Omental fat pad (tissue), 4 donors: Measurements from ENCODE around the gene ATP10D. TPM values are rescaled to one million over a fixed set of nuclear protein-coding genes. Genes with fewer than 3 reads are reported as not detected.
"Not testable (repeated sequence)": the region's sequence is repeated elsewhere in the genome, so short reads cannot be mapped to it uniquely, and the experiment has no call there.

Experiments used
- ATAC-seq: fragments of 150-250 bp; one replicate; pipeline ENCODE4 v1.9.1; 2016; ENCODE audit warnings: mild to moderate bottlenecking, moderate library complexity; ENCODE audit not compliant: low FRiP score
- DNase-seq: peaks from one replicate; pipeline ENCODE4 v3.0.0-alpha.2; 2019; ENCODE audit warnings: low spot score
- total RNA-seq, 4 donors: library from RNA; depleted of rRNA; stranded (reverse); fragments of >200 nt; gene quantifications; one replicate each; pipeline ENCODE4 v1.1.0, GENCODE V29; 2016
- TF ChIP-seq, protein P1 (sequence below), 3 donors: fragments of 450-650 bp; IDR thresholded peaks; one replicate each; pipeline ENCODE4 v1.5.1; 2016 to 2017; ENCODE audit warnings: antibody characterized with exemption in 3 of 3, mild to moderate bottlenecking in 3 of 3, moderate library complexity in 2 of 3

The ATP10D gene
- total RNA-seq, 4 donors from 2014 or later = 10.2 to 19.9 (median 13.8) TPM

DNA sequence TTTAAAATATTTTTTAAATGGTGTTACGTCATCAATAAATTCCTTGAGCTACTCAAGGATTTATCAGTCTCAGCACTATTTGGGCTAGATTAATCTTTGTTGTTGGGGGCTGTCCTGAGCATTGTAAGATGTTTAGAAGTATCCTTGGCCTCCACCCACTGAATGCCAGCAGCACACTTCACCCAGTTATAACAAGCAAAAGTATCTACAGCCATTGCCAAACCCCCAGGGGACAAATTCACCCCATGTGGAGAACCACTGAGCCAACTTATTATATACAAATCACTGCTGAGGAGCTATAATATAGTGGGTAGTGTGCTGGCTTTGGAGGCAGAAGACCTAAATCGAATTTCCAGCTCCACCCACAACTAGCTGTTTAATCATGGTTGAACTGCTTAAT is 58.3 kb downstream of the ATP10D start:
- TF ChIP-seq, protein P1, sequence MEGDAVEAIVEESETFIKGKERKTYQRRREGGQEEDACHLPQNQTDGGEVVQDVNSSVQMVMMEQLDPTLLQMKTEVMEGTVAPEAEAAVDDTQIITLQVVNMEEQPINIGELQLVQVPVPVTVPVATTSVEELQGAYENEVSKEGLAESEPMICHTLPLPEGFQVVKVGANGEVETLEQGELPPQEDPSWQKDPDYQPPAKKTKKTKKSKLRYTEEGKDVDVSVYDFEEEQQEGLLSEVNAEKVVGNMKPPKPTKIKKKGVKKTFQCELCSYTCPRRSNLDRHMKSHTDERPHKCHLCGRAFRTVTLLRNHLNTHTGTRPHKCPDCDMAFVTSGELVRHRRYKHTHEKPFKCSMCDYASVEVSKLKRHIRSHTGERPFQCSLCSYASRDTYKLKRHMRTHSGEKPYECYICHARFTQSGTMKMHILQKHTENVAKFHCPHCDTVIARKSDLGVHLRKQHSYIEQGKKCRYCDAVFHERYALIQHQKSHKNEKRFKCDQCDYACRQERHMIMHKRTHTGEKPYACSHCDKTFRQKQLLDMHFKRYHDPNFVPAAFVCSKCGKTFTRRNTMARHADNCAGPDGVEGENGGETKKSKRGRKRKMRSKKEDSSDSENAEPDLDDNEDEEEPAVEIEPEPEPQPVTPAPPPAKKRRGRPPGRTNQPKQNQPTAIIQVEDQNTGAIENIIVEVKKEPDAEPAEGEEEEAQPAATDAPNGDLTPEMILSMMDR (IDR thresholded peaks at IDR 0.05) = no peak

DNA sequence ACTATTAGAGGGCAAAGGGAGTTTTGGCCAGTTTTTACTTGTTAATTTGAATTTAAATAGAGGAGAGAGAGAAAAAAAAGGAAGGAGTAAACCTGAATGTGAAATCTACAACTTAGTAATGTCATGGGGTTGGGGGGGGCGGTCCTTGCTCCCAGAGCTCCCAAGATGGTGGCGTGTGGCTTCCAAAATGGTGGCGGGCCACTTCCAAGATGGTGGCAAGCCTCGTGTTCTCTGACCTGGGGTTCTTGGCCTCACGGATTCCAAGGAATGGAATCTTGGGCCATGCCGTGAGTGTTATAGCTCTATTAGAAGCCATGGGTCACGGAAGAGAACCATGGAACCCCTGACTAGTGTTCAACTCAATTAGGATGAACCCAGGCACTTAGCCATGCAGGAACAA is 65.3 kb downstream of the ATP10D start:
- ATAC-seq, DNase-seq: not testable (repeated sequence)

More for the DNA sequence above, 58.3 kb downstream of the ATP10D start:
- ATAC-seq (no peak), DNase-seq (no peak)

- no peak for ATAC-seq
- DNase-seq = no peak
- TF ChIP-seq, protein P1 (IDR thresholded peaks at IDR 0.05) = no peak
Measured at GRCh38 chr4:47550899-47551548, 65.9 kb downstream of the ATP10D start.

DNA sequence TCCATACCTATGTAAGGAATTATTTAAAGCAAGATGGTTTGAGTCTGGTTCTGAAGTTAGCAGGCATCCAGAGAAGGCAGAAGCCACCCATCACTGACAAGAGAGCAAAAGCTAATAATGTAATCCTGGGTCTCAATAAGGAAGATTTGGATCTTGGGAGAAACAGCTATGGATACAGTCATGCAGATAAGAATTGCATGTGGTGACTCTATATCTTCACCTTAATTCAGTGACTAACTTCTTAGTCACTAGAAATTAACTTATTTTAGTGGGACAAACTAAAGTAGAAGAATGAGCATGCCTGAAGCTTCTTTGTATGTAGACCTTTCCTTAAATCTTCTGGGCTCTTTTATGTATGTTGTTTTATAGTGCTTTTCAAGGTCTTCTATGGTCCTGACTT is 66.6 kb downstream of the ATP10D start:
- ATAC-seq (no peak), DNase-seq (no peak)
- TF ChIP-seq, protein P1 (IDR thresholded peaks at IDR 0.05) = no peak

- ATAC-seq (no peak), DNase-seq (no peak)
- TF ChIP-seq, protein P1 (IDR thresholded peaks at IDR 0.05) = no peak
Measured at GRCh38 chr4:47553329-47554125, 68.5 kb downstream of the ATP10D start.

- not testable (repeated sequence) for DNase-seq, ATAC-seq
Measured at GRCh38 chr4:47555920-47556319, 70.8 kb downstream of the ATP10D start.

GRCh38 chr4:47557255-47557654 is 72.2 kb downstream of the ATP10D start:
- TF ChIP-seq, protein P1 (IDR thresholded peaks at IDR 0.05) = no peak
- ATAC-seq (no peak), DNase-seq (no peak)

DNA sequence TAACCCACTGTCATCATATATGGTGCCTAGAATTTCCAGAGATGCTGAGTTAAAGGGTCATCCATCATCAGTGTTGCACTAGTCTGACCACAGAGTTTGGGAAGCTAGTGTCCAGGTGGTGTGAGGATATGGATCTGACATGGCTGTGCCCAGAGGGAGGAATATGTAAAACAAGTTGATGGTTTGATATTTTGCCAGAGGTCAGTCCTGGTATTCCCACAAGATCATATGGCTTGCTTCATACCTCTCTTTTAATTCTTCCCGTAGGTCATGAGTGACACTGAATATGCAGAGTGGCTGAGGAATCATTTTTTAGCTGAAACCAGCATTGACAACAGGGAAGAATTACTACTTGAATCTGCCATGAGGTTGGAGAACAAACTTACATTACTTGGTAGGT is 75.6 kb downstream of the ATP10D start:
- TF ChIP-seq, protein P1 (IDR thresholded peaks at IDR 0.05) = no peak
- no peak for DNase-seq
- no peak for ATAC-seq
